AG04450 (cell line): Measurements from ENCODE around the gene CUEDC2. TPM values are rescaled to one million over a fixed set of nuclear protein-coding genes. Genes with fewer than 3 reads are reported as not detected.

Experiments used
- CTCF ChIA-PET: fragments of 300-600, 350-600 bp; formaldehyde crosslinking; extraction: SDS; loops from one replicate; lab custom pipeline; 2022; ENCODE audit warnings: antibody characterized with exemption, inconsistent platforms; lab: Charles Lee
- POLR2A ChIA-PET: fragments of 350-600 bp; formaldehyde crosslinking; extraction: SDS; loops from one replicate; lab custom pipeline; 2021; ENCODE audit warnings: antibody characterized with exemption, inconsistent platforms; lab: Yijun Ruan, JAX
- DNase-seq: peaks from one replicate; pipeline ENCODE4 v3.0.0-alpha.2; 2011; ENCODE audit warnings: low read depth, low spot score
- H3K27ac ChIP-seq: one replicate; pipeline ENCODE4 v1.5.1; 2012; ENCODE audit warnings: low read depth, low read length, control low read depth
- H3K27me3 ChIP-seq: one replicate; pipeline ENCODE4 v1.6.0; 2012; ENCODE audit warnings: low read length; ENCODE audit not compliant: control insufficient read depth, insufficient read depth
- H3K4me3 ChIP-seq: 2 replicates; pipeline ENCODE4 v1.5.1; 2011; ENCODE audit warnings: mild to moderate bottlenecking, low read depth, low read length, control low read depth
- H3K9me3 ChIP-seq: 2 replicates; pipeline ENCODE4 v1.5.1; 2012; ENCODE audit warnings: low read length; ENCODE audit not compliant: control insufficient read depth, insufficient read depth
- polyA plus RNA-seq: library from polyadenylated mRNA; depleted of rRNA; stranded (reverse); fragments of >200 nt; gene quantifications from 2 replicates; pipeline ENCODE4 v1.2.3, GENCODE V29; 2011
- TF ChIP-seq, protein P1 (sequence below): IDR thresholded peaks from 2 replicates; pipeline ENCODE4 v1.5.1; 2011; ENCODE audit warnings: low read depth, low read length, control low read depth, inconsistent platforms

Gene CUEDC2
- polyA plus RNA-seq, 1 experiment = 61.1 TPM

GRCh38 chr10:102467971-102468438 is 35.6 kb upstream of the CUEDC2 start:
- ChIA-PET POLR2A (interaction anchor here (0.6 kb wide), 2 partner anchors 309 to 316 kb away, joined by 3 to 12 read pairs; partner anchors contain the start of gene NOLC1), CTCF (interaction anchor here (3.6 kb wide), 1 partner anchor 11 kb away, joined by 10 read pairs; no protein-coding TSS in a partner anchor)
- H3K27ac ChIP-seq = no peak overlapping the region
- DNase-seq = no peak
- no peak overlapping the region for H3K4me3 ChIP-seq
- H3K27me3 ChIP-seq = peaks cover 5% of the 10 kb centered on the region
- TF ChIP-seq, protein P1, sequence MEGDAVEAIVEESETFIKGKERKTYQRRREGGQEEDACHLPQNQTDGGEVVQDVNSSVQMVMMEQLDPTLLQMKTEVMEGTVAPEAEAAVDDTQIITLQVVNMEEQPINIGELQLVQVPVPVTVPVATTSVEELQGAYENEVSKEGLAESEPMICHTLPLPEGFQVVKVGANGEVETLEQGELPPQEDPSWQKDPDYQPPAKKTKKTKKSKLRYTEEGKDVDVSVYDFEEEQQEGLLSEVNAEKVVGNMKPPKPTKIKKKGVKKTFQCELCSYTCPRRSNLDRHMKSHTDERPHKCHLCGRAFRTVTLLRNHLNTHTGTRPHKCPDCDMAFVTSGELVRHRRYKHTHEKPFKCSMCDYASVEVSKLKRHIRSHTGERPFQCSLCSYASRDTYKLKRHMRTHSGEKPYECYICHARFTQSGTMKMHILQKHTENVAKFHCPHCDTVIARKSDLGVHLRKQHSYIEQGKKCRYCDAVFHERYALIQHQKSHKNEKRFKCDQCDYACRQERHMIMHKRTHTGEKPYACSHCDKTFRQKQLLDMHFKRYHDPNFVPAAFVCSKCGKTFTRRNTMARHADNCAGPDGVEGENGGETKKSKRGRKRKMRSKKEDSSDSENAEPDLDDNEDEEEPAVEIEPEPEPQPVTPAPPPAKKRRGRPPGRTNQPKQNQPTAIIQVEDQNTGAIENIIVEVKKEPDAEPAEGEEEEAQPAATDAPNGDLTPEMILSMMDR = no peak
- H3K9me3 ChIP-seq = no peaks in the 10 kb centered on the region

GRCh38 chr10:102467318-102467717 is 34.9 kb upstream of the CUEDC2 start:
- Histone ChIP-seq H3K27me3 (peaks cover 5% of the 10 kb centered on the region), H3K9me3 (no peaks in the 10 kb centered on the region), H3K4me3 (no peak overlapping the region), H3K27ac (no peak overlapping the region)
- no peak for DNase-seq
- ChIA-PET POLR2A (interaction anchor here (0.6 kb wide), 1 partner anchor 315 kb away, joined by 3 read pairs; the partner anchor contains the start of gene NOLC1), CTCF (interaction anchor here (3.6 kb wide), 1 partner anchor 11 kb away, joined by 10 read pairs; no protein-coding TSS in a partner anchor)
- TF ChIP-seq, protein P1 = no peak

DNA sequence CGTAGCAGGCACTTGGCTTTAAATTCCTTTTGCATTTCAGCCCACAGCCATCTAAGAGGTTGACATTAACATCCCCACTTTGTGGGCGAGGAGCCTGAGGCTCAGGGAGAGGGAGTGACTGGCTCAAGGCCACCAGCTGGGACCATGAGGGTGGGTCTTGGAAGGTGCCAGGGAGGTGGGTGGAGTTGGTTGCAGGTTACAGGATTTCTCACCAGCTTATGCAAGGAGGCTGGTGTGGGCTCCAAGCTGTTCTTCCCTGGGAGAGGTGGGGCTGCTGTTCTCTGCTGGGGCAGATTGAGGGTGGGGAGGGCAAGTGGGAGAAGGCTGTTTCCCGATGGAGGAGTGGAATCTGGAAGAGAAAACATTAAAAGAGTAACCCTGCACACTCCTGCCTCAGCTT is 33.1 kb upstream of the CUEDC2 start:
- no peak for DNase-seq
- TF ChIP-seq, protein P1 = no peak
- ChIA-PET CTCF (no interaction called here), POLR2A (no interaction called here)
- Histone ChIP-seq H3K9me3 (no peaks in the 10 kb centered on the region), H3K27ac (no peak overlapping the region), H3K4me3 (no peak overlapping the region), H3K27me3 (peaks cover 8% of the 10 kb centered on the region)

- ChIA-PET CTCF (interaction anchor here (1.5 kb wide), 1 partner anchor 64 kb away, joined by 3 read pairs; no protein-coding TSS in a partner anchor), POLR2A (no interaction called here)
- Histone ChIP-seq H3K9me3 (no peaks in the 10 kb centered on the region), H3K4me3 (no peak overlapping the region), H3K27ac (no peak overlapping the region), H3K27me3 (peaks cover 8% of the 10 kb centered on the region)
- no peak for DNase-seq
- TF ChIP-seq, protein P1 = no peak
These were observed 31.6 kb upstream of the CUEDC2 start for GRCh38 chr10:102463983-102464382.

DNA sequence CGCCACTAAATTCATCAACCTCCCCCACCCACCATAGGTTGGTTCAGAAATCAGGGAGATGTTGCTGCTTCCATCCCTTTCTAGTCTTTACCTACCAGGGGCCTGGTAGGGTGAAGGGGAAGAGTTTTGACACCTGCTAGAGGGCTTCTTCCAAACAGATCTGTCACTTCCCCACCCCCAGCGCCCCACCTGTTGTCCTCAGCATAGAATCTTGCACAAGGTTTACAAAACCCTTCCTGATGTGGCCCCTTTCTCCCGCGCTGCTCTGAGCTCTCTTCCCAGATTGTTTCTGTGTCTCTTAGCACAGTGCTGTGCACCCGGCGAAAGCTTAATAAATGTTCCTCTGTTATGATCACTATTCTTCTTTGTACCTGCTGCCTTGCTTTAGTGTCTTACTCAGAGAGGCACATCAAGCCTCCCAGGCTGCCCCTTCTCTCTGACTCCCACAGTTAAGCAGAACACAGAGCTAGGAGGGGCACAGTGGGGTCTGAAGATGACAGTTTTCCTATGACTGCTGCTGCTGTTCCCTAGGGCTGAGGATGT is 30.2 kb upstream of the CUEDC2 start:
- no peak overlapping the region for H3K4me3 ChIP-seq
- H3K27me3 ChIP-seq = peaks cover 8% of the 10 kb centered on the region
- TF ChIP-seq, protein P1 = no peak
- H3K27ac ChIP-seq = no peak overlapping the region
- ChIA-PET POLR2A (no interaction called here), CTCF (interaction anchor here (0.5 to 1.5 kb wide), 5 partner anchors 13 to 681 kb away, joined by 3 to 4 read pairs (median 3); no protein-coding TSS in a partner anchor)
- H3K9me3 ChIP-seq = no peaks in the 10 kb centered on the region
- DNase-seq = no peak
